Thymus (tissue), 11 donors: ENCODE results near the gene PLTP. TPM values are rescaled to one million over a fixed set of nuclear protein-coding genes. Genes with fewer than 3 reads are reported as not detected.

Source experiments
- DNase-seq, 9 donors: peaks; one replicate each; pipeline ENCODE4 v3.0.0-alpha.2; 2013; ENCODE audit warnings: low spot score in 9 of 9, low read depth in 6 of 9, missing footprints in 1 of 9
- H3K27ac ChIP-seq, 2 donors: one replicate each; pipeline ENCODE4 v1.5.1; 2013; ENCODE audit warnings: control low read depth in 1 of 2, low read depth in 1 of 2, low read length in 1 of 2, mild to moderate bottlenecking in 1 of 2, moderate library complexity in 1 of 2
- H3K27me3 ChIP-seq, 2 donors: one replicate each; pipeline ENCODE4 v1.5.1; 2013; ENCODE audit warnings: low read length in 1 of 2; ENCODE audit not compliant: control insufficient read depth in 2 of 2, insufficient read depth in 1 of 2
- H3K36me3 ChIP-seq, 2 donors: one replicate each; pipeline ENCODE4 v1.5.1; 2013; ENCODE audit warnings: low read length in 1 of 2, mild to moderate bottlenecking in 1 of 2, moderate library complexity in 1 of 2; ENCODE audit not compliant: control insufficient read depth in 2 of 2, insufficient read depth in 2 of 2
- H3K4me1 ChIP-seq, 2 donors: one replicate each; pipeline ENCODE4 v1.5.1; 2013; ENCODE audit warnings: low read length in 2 of 2; ENCODE audit not compliant: control insufficient read depth in 2 of 2, insufficient read depth in 2 of 2
- H3K4me3 ChIP-seq, 2 donors: one replicate each; pipeline ENCODE4 v1.5.1; 2013; ENCODE audit warnings: low read length in 2 of 2, control low read depth in 1 of 2, mild to moderate bottlenecking in 1 of 2
- H3K9me3 ChIP-seq, 2 donors: one replicate each; pipeline ENCODE4 v1.5.1; 2013; ENCODE audit warnings: low read length in 1 of 2, mild to moderate bottlenecking in 1 of 2; ENCODE audit not compliant: control insufficient read depth in 2 of 2, insufficient read depth in 1 of 2
- WGBS: extraction: QIAGEN DNeasy Blood & Tissue Kit; methylation state at CpG from one replicate; pipeline ENCODE4 v1.1.7; 2013; 5-methylcytosine and 5-hydroxymethylcytosine counted together
- polyA plus RNA-seq: library from polyadenylated mRNA; stranded (reverse); fragments of 200-250 nt; gene quantifications from one replicate; pipeline ENCODE4 v1.2.3, GENCODE V29; 2013
- total RNA-seq: library from RNA; stranded (reverse); fragments of 120-200 nt; gene quantifications from one replicate; pipeline ENCODE4 v1.2.4, GENCODE V29; 2013
- donor health status: healthy.

The PLTP gene
- total and polyA plus RNA-seq, 2 donors = 146 to 182 TPM

GRCh38 chr20:45888681-45889080 lies 23.3 kb downstream of the PLTP start:
- Histone ChIP-seq H3K27me3 (peaks cover 0 to 7% of the 10 kb centered on the region in 2 donors), H3K4me1 (peaks cover 14 to 29% of the 10 kb centered on the region in 2 donors), H3K9me3 (no peaks in the 10 kb centered on the region), H3K27ac (no peak overlapping the region), H3K36me3 (peaks cover 19 to 20% of the 10 kb centered on the region in 2 donors), H3K4me3 (no peak overlapping the region)
- WGBS = 94% methylated on average over 3 of the region's 3 CpGs
- no peak for DNase-seq

GRCh38 chr20:45887346-45887715 lies 24.6 kb downstream of the PLTP start, which contains the start of gene SPATA25:
SPATA25 (minus strand) TSS chr20:45887622; CDS start chr20:45887590, 32 bp downstream.
- peaks cover 14 to 29% of the 10 kb centered on the region in 2 donors for H3K4me1 ChIP-seq
- 96% methylated on average over 8 of the region's 8 CpGs for WGBS
- H3K27me3 ChIP-seq = peaks cover 0 to 7% of the 10 kb centered on the region in 2 donors
- no peak for DNase-seq
- no peak within 1 kb of the TSS for H3K4me3 ChIP-seq
- H3K27ac ChIP-seq = no peak within 1 kb of the TSS
- peaks cover 24 to 33% of the 10 kb centered on the region in 2 donors for H3K36me3 ChIP-seq
- H3K9me3 ChIP-seq = no peaks in the 10 kb centered on the region

GRCh38 chr20:45886590-45887345 lies 25.2 kb downstream of the PLTP start:
- WGBS = 96% methylated on average over 19 of the region's 19 CpGs
- H3K27ac ChIP-seq = no peak overlapping the region
- peaks cover 0 to 7% of the 10 kb centered on the region in 2 donors for H3K27me3 ChIP-seq
- H3K4me3 ChIP-seq = no peak overlapping the region
- peaks cover 10 to 24% of the 10 kb centered on the region in 2 donors for H3K4me1 ChIP-seq
- no peak for DNase-seq
- peaks cover 24 to 33% of the 10 kb centered on the region in 2 donors for H3K36me3 ChIP-seq
- no peaks in the 10 kb centered on the region for H3K9me3 ChIP-seq

GRCh38 chr20:45883100-45883469 lies 28.9 kb downstream of the PLTP start:
- peaks cover 30 to 43% of the 10 kb centered on the region in 2 donors for H3K36me3 ChIP-seq
- no peaks in the 10 kb centered on the region for H3K27me3 ChIP-seq
- peaks cover 0 to 1% of the 10 kb centered on the region in 2 donors for H3K9me3 ChIP-seq
- no peak overlapping the region for H3K4me3 ChIP-seq
- H3K27ac ChIP-seq = no peak overlapping the region
- peaks cover 0 to 15% of the 10 kb centered on the region in 2 donors for H3K4me1 ChIP-seq
- WGBS = 95% methylated on average over 9 of the region's 9 CpGs
- DNase-seq = no peak

GRCh38 chr20:45882469-45883099 lies 29.4 kb downstream of the PLTP start:
- Histone ChIP-seq H3K27ac (no peak overlapping the region), H3K4me1 (peaks cover 0 to 15% of the 10 kb centered on the region in 2 donors), H3K9me3 (peaks cover 0 to 1% of the 10 kb centered on the region in 2 donors), H3K4me3 (no peak overlapping the region), H3K36me3 (peaks cover 35 to 48% of the 10 kb centered on the region in 2 donors), H3K27me3 (no peaks in the 10 kb centered on the region)
- DNase-seq = no peak
- 97% methylated on average over 4 of the region's 4 CpGs for WGBS

GRCh38 chr20:45880988-45881788 lies 30.8 kb downstream of the PLTP start, which contains the start of gene ZSWIM1:
ZSWIM1 (plus strand) TSS chr20:45881227; CDS start chr20:45882593, 1,366 bp downstream.
- under 1% methylated on average over 23 of the region's 23 CpGs for WGBS
- no peaks in the 10 kb centered on the region for H3K27me3 ChIP-seq
- peaks cover 0 to 15% of the 10 kb centered on the region in 2 donors for H3K4me1 ChIP-seq
- peak; percentile 97 to 100 (median 100) for DNase-seq
- peak within 1 kb of the TSS; percentile 50 to 82 for H3K27ac ChIP-seq
- peaks cover 35 to 48% of the 10 kb centered on the region in 2 donors for H3K36me3 ChIP-seq
- peak within 1 kb of the TSS; percentile 70 to 84 for H3K4me3 ChIP-seq
- H3K9me3 ChIP-seq = peaks cover 0 to 1% of the 10 kb centered on the region in 2 donors

- no peak for DNase-seq
- Histone ChIP-seq H3K27ac (no peak overlapping the region), H3K4me3 (no peak overlapping the region), H3K4me1 (peaks cover 0 to 8% of the 10 kb centered on the region in 2 donors), H3K27me3 (no peaks in the 10 kb centered on the region), H3K9me3 (peaks cover 0 to 1% of the 10 kb centered on the region in 2 donors), H3K36me3 (peaks cover 27 to 32% of the 10 kb centered on the region in 2 donors)
- WGBS = 96% methylated on average over 13 of the region's 13 CpGs
Measured at GRCh38 chr20:45878076-45878761, 33.7 kb downstream of the PLTP start.

GRCh38 chr20:45874576-45874975 lies 37.4 kb downstream of the PLTP start:
- DNase-seq = no peak
- H3K4me3 ChIP-seq = no peak overlapping the region
- 93% methylated on average over 4 of the region's 4 CpGs for WGBS

More at GRCh38 chr20:45874576-45874975, 37.4 kb downstream of the PLTP start:
- no peaks in the 10 kb centered on the region for H3K4me1 ChIP-seq
- no peaks in the 10 kb centered on the region for H3K27me3 ChIP-seq
- no peaks in the 10 kb centered on the region for H3K9me3 ChIP-seq
- H3K36me3 ChIP-seq = peaks cover 20 to 26% of the 10 kb centered on the region in 2 donors
- no peak overlapping the region for H3K27ac ChIP-seq
